NCI-H748 treated with DMSO at 0.1 percent for 48 hours (cell line): ENCODE data around the gene SLX4IP.

Experiments used
- DNase-seq: peaks from one replicate; lab custom pipeline; 2025; lab: John Stamatoyannopoulos, UW

Gene SLX4IP

GRCh38 chr20:10466855-10467254 lies 31.8 kb downstream of the SLX4IP start:
- no peak for DNase-seq

- DNase-seq = no peak
Observed at GRCh38 chr20:10467681-10468339, 32.7 kb downstream of the SLX4IP start.

GRCh38 chr20:10468340-10468845 lies 33.3 kb downstream of the SLX4IP start:
- no peak for DNase-seq

GRCh38 chr20:10469056-10469455 lies 34.0 kb downstream of the SLX4IP start:
- DNase-seq = no peak

GRCh38 chr20:10469599-10469998 lies 34.5 kb downstream of the SLX4IP start:
- DNase-seq = peak; percentile 99

- no peak for DNase-seq
Observed at GRCh38 chr20:10470276-10470675, 35.2 kb downstream of the SLX4IP start.

GRCh38 chr20:10472871-10473270 lies 37.8 kb downstream of the SLX4IP start:
- no peak for DNase-seq

GRCh38 chr20:10474606-10475184 lies 39.6 kb downstream of the SLX4IP start:
- DNase-seq = no peak

GRCh38 chr20:10475225-10475624 lies 40.1 kb downstream of the SLX4IP start:
- DNase-seq = no peak

- DNase-seq = no peak
Observed at GRCh38 chr20:10476319-10476724, 41.2 kb downstream of the SLX4IP start.

GRCh38 chr20:10478205-10478604 lies 43.1 kb downstream of the SLX4IP start:
- no peak for DNase-seq

- DNase-seq = no peak
Observed at GRCh38 chr20:10478930-10479329, 43.8 kb downstream of the SLX4IP start.

GRCh38 chr20:10481676-10482075 lies 46.6 kb downstream of the SLX4IP start:
- no peak for DNase-seq

- DNase-seq = no peak
Observed at GRCh38 chr20:10483691-10484090, 48.6 kb downstream of the SLX4IP start.

GRCh38 chr20:10487142-10488136 lies 52.3 kb downstream of the SLX4IP start:
- no peak for DNase-seq

GRCh38 chr20:10488534-10488933 lies 53.4 kb downstream of the SLX4IP start:
- DNase-seq = no peak

GRCh38 chr20:10489853-10490252 lies 54.7 kb downstream of the SLX4IP start:
- no peak for DNase-seq

- no peak for DNase-seq
Observed at GRCh38 chr20:10490257-10490656, 55.2 kb downstream of the SLX4IP start.

- no peak for DNase-seq
Observed at GRCh38 chr20:10490706-10491105, 55.6 kb downstream of the SLX4IP start.

GRCh38 chr20:10492065-10492464 lies 57.0 kb downstream of the SLX4IP start:
- DNase-seq = no peak

- DNase-seq = no peak
Observed at GRCh38 chr20:10492844-10493243, 57.7 kb downstream of the SLX4IP start.

GRCh38 chr20:10495173-10495572 lies 60.1 kb downstream of the SLX4IP start:
- DNase-seq = no peak

- no peak for DNase-seq
Observed at GRCh38 chr20:10496465-10496864, 61.4 kb downstream of the SLX4IP start.
